ENCODE data around the gene PIP5K1B.

DNA sequence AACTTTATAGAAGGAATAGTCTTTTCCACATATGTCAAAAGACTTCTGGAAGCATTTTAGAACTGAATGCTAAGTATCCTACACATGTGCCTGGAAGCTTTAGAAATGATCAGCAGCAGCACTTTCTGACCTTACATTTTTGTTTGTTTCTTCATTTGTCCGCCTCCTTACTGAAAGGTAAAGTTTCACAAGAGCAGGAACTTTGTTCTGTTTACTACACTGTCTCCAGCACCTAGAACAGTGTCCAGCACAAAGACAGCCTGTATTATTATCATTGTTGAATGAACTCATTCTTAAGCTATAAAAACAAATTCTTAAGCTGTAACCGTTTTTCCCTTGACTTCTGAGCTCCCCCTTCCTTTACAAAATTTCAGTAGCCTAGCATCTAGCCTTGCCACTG, 14.8 kb downstream of the PIP5K1B start:
- no peak for TF ChIP-seq CTCF (conservative IDR thresholded peaks at IDR 0.05 in 1 of 2, IDR thresholded peaks at IDR 0.05 in 1 of 2; ENCODE audit: low read depth in 1 of 2, low read length in 2 of 2)
- no peak for TF ChIP-seq EZH2 (IDR thresholded peaks at IDR 0.05; ENCODE audit: low read length, missing control alignments)

All from fibroblast of lung (primary cell).